GM18870 (cell line): ENCODE results near the gene TXN2.
"Not testable (repeated sequence)": the region's sequence is repeated elsewhere in the genome, so short reads cannot be mapped to it uniquely, and the experiment has no call there.

Experiments
- ATAC-seq: cut with Tn5 transposase; IDR thresholded peaks from one replicate; pipeline ENCODE4 v1.9.1; 2021; ENCODE audit warnings: moderate library complexity; ENCODE audit not compliant: unreplicated experiment

The TXN2 gene, protein sequence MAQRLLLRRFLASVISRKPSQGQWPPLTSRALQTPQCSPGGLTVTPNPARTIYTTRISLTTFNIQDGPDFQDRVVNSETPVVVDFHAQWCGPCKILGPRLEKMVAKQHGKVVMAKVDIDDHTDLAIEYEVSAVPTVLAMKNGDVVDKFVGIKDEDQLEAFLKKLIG

DNA sequence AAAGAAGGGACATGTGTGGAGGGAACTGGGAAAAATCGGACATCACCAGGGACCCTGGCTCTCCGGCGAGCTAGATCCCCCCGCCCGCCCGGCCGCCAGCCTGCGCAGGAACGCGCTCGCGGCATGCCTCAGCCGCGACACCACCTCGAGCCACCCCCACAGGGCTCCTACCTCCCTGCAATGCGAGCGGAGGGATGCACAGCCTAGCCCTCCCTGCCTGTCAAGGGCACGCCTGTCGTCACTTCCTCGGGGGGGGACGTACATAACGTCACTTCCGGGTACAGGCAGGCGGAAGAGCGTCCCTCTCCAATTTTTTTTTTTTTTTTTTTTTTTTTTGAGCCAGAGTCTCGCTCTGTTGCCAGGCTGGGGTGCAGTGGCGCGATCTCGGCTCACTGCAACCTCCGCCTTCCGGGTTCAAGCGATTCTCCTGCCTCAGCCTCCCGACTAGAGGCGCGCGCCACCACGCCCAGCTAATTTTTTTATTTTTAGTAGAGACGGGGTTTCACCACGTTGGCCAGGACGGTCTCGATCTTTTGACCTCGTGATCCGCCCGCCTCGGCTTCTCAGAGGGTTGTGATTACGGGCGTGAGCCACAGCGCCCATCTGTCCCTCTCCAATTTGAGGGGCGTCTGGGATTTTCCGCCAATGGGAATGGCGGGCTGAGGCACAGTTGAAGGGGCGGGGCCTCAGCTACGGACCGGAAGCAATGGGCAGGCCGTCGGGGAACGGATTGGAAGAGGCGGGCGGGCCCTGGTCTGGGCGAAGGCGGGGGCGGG lies at the start of gene TXN2:
Gene TXN2, minus strand, starts transcription at position 248 of the 776 bp plus-strand sequence. CDS start 803 bp downstream, outside the sequence.
- no peak for ATAC-seq

DNA sequence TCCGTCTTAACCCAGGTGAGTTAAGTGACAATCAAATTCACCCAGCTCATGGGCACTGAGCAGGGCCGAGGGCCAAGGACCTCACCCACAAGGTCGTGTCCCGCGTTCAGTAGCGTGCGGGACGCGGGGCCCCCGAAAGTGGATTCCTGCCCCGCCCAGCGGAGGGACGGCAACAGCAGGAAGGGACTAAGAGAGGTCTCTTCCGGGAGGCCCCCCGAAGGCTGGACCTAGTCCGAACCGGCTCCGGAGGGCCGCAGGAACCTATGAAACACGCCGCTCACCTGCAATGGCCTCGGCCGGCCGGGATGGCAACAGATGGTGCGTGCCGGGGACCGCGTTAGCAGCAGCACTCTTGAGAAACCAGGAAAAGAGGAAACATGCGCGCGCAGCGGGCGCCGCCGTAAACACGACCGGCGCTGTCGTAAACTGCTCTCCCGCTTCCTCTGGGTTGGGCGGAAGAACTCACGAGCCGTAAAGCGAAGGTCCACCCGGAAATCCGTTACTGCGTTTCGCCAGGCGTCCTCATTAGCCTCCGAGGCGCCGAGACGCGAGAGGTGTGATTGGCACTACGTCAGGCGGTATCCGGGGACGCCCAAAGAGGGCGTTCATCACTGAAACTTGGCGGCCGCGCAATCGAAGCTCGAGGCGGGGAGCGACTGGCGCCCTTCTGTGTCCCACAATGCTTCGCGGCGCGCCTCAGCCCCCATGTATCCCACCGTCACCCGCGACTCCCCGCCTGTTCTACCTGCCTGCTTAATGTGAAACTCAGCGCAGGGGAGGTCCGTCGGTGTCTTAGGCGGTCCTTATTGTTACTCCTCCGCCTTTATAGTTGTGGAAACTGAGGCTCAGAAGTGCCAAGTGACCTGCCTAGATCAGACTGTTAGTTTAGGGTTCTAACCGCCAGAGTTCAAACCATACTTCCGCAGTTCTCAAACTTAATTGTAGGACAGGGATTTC lies 47.6 kb upstream of the TXN2 start, which contains the start of gene EIF3D:
Gene EIF3D, minus strand, starts transcription at position 372 of the 957 bp plus-strand sequence. CDS start 3,045 bp downstream, outside the sequence.
- peak; percentile 92 for ATAC-seq

DNA sequence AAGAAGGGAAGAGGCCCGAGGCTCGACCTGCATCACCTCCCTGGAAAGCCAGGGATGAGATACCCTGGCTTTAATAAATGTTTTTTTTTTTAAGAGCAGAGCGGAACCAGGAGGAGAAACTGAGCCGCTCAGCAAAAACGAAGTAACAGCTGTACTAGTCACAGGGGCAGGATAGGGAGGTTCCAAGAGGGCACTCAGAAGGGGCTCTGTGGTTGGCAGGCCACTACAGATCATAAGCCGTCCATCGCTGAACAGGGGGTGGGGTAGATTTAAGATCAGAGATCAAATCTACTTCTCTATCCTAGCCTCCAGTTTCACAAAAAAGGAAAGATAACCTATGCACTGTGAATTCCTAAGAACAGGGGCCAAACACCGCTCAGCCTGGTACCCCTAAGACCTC lies 46.9 kb upstream of the TXN2 start:
- no peak for ATAC-seq

DNA sequence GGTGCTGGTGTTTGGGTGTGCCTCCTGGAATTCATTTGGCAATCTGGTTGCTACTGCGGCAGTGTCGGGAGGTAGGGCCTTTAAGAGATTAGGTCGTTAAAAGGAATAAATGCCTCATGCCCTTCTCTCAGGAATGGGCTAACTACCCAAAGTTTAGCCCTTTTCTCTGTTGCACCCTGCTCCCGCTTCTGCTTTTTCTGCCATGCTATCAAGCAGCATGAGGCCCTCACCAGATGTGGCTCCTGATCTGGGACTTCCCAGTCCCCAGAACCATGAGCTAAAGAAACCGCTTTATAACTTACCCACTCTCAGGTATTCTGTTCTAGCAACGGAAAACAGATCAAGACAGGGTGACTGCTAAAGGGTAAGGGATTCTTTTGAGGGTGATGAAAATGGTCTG lies 41.2 kb upstream of the TXN2 start:
- no peak for ATAC-seq

DNA sequence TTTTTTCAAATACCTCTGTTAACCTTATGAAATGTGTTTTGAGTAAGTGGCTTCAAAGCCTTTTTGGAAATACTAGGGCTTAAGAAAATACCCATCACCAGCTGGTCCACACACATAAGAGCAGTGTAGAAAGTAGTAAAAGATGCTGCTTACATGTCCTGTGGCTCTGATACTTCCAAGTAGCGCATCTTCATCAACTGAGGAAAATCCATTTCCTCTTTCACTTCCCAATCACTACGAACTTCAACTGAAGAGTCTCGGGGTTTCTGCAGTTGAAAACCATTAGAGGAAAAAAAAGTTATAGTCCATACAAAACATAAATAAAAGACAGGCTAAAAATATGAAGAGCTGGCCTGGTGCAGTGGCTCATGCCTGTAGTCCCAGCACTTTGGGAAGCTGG lies 39.0 kb upstream of the TXN2 start:
- ATAC-seq, result no peak

DNA sequence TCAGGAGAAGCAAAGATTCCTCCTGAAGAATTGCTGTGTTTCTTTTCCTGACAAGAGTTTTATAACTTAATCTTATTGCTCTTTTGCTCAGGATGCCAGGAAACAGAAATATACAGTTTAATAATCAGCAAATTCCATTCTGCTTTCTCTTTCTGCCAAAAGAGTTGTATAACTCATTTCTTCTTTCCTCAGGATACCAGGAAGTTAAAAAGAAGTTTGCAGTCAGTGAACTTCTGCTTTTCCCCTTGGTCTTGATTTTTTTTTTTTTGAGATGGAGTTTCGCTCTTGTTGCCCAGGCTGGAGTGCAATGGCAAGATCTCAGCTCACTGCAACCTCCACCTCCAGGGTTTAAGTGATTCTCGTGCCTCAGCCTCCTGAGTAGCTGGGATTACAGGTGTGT lies 38.5 kb upstream of the TXN2 start:
- ATAC-seq, result not testable (repeated sequence)

DNA sequence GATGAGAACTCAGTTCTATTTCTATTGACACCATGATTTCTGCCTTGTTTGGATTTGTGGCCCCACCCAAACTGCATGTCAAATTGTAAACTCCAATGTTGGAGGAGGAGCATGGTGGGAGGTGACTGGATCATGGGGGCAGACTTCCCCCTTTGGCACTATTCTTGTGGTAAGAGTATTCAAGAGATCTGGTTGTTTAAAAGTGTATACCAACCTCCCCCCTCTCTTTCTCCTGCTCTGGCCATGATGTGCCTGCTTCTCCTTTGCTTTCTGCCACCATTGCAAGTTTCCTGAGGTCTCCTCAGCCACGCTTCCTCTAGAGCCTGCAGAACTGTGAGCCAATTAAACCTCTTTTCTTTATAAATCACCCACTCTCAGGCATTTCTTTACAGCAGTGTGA lies 33.3 kb upstream of the TXN2 start:
- ATAC-seq, result no peak

DNA sequence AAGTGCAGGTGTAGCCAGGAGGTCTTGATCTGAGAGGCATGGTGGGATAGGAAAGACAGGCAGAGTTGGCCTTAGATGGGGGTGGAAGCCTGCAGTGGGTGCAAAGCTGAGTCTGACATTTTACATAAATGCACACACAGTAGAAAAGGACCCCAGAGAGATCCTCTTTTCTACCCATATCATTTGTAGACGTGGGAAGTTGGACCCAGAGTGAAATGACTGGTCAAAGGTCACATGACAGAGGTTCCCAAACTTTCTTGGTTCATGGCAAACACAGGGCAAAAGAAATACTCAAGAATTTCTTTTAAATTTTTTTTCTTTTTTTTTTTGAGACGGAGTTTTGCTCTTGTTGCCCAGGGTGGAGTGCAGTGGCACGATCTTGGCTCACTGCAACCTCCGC lies 31.6 kb upstream of the TXN2 start:
- no peak for ATAC-seq

DNA sequence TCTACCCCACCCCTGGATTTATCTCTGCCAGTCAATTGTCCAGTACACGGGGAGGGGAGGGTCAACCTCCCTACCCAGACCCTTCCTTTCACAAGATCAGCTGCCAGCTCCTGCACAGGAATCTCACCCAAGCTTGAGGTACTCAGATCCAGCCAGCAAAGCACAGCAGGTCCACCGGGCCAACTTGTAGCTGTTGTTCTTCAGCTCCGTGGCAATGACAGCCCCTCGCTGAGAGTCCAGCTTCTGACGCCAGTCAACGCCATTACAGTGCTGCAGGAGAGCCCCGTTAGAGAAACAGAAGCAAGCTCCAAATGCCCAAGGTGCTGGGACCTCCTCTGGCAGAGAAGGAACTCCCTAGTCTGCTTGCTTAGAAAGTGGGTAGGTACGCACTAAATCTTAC lies 30.9 kb upstream of the TXN2 start:
- no peak for ATAC-seq

DNA sequence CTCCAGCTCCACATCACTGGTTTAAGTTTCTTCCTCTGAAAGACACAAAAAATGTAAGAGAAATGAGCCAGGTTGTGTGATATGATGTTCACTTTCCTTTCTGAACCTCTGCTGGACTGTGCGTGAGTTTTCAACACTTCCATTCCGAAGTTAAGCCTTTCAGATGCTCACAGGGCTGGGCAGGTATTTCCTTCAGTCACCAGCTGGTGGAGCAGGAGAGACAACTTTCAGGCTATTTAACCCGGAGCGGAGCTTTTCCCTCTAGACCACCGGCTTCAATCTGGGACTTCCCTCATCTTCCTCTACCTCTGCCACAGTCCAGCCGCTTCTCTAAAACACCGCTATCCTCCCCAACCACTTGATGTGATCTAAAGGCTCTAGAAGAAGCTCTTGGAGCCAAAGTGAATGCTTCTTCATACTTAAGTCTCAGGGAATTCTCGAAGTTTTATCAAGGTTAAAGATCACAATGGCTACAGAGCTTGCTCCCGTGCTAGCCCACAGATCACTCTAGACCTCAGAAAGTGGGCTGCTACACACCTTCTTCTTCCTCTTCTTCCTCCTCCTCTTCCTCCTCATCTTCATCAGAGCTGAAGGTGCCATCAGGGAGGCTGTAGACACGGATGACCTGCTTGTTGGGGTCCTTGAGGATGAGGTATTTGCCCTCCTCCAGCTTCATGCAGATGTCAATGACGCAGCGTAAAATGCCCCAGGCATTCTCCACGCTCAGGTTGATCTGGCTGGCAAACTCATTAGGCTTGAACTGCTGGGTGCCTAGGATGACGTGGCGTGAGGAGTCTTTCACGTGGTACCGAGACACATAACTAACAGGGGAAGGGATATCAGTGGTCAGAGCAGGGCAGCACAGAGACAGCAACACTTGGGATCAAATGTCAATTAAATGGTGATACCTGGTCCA lies 29.8 kb upstream of the TXN2 start:
- no peak for ATAC-seq

DNA sequence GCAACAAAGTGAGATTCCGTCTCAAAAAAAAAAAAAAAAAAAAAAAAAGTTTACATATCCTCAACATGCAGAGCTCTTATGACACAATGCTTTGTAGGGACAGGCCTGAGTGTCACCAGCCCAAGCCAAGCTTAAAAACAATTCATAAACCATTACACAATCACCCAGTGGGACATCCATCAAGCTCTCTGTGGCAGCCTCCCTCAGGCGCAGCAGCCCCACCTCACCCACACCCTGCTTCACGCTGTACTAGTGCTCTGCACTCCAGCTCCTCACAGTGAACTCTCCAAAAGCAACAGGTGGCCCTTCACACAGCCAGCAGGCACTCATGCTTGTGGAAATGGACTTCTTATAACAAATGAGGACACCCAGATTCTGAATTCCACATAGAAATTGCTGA lies 28.9 kb upstream of the TXN2 start:
- no peak for ATAC-seq

DNA sequence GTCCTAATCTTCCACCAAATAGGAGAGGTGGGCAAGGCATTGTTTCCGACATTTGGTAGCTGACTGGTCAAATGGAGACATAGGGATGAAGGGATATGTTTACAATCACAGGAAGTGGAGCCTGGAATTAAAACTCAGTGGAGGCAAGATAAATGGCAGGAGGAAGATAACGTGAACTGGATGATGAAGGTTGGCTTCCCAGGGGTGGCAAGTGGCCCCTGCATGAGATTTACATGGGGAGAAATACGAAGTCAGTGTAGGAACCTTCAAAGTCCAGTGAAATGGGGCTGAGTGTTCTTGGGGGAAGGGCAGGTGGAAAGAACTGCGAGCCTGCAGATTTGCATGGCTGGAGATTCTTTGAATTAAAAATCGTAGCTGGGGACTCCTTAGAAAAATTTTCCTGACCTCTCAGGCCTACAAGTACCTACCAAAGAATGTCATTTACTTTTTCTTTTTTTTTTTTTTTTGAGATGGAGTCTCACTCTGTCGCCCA lies 26.1 kb upstream of the TXN2 start:
- no peak for ATAC-seq

DNA sequence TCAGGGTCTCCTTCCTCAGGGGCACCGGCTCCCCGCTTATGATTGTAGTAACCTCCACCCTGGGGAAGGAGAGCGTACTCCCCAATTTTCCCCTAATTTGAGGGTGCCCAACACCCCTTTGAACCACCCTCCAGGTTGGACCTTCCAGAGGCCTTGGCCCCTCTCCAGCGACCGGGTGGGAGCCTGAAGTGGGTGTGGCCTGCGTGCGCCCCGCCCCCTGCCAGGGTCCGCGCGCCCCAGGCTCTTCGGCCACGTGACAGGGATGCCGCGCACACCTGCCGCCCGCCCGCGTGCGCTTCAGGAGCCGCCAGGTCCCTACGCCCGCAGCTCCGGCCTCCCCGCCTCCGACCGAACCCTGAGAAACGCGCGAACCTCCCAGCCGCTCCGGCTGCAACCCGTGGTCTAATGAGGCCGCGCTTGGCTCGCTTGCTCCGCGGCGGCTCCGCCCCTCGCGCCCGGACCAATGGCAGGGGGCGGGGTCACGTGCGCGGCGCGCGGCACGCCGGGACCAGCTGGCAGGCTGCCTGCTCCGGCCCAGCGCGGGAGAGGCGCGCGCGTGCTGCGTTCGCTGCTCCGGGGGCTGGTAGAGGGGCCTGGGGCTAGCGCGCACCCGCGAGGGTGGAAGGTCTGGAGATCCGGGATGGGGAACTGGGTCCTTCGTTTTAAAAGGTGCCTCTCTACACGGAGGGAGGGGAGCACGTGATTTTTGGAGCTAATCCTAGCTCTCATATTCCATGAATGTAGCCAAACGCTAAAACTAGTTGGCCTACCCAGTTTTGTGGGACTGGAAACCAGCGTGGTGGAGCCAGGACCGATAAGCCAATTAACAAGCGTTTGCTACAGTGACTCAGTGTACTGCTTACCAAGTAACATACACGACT lies 25.4 kb upstream of the TXN2 start, which contains the start of gene FOXRED2:
Gene FOXRED2, minus strand, starts transcription at position 404 of the 881 bp plus-strand sequence. CDS start 618 bp downstream, outside the sequence.
- no peak for ATAC-seq

DNA sequence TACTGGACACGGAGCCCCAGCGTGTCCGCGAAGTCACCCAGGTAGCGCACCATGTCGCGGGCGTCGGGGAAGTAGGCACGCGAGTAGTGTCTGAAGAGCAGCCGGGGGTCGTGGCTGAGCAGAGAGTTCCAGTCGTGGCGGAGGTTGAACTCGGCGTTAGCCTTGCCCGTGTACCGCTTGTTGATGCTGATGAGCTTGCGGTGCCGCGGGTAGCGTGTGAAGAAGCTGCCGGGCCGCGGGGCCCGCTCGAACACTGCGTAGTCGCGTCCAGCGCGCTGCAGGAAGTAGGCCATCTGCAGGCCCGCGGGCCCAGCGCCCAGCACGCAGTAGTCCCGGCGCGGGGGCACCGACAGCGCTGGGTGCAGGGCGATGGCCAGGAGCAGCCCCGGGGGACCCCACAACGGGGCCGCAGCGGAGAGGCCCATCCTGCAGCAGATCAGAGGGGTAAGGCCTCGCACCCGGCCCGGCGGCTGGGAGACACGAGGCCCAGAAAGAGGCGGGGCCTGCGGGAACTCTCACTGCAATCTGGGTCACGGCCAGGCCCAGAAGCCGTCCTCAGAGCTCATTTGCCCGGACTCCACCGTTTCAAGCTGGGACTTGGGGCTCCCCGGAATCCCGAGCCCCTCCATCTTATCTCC lies 24.7 kb upstream of the TXN2 start:
- ATAC-seq, result no peak

DNA sequence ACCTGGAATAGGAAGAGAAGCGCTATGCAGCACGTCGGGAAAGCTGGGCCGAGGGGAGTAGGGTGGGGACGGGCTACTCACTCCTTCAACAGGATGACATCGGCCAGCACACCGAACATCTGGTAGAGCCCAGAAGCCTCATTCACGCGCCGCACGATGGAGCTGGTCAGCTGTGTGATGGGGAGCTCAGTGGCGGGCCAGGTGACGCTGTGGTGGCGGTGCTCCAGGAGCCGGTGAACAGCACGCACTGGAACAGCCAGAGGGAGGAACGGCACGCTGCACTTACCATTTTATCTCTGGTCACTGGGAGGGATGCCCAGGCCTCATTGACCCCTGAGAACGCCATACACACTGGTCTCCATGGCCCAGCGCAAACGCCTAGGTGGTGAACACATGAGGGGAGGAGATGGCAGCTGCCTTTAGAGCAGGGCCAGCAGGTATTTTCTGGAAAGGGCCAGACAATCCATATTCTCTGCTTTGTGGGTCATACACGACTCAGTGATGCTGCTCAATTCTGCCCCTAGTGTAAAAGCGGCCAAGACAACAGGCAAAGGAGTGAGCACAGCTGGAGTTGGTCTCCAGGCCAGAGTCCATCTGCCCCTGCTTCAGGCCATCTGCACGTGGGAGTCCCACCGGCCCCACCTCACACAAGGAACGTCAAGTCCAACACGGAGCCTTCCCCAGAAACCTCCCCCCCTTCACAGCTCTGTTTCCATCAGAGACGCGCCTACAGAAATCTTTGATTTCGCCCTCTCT lies 16.6 kb upstream of the TXN2 start:
- no peak for ATAC-seq

DNA sequence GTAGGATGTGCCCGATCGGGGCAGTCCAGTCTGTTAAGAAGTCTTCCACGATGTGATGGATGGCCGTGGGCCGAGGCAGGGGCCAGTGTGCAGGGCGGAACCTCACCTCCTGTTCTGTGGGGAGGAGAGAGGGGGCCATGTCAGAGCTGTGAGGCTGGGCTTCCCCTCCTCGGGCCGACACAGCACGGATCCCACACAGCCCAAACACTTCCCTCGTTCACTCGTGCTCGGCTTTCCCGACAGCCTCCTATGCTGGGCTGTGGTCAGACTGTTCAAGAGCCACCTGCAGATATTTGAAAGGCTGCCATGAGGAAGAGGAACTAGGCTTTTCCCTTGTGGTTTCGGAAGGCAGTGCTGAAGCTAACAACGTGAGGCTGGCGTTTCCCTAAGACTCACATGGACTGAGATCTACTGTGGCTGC lies 12.3 kb upstream of the TXN2 start:
- no peak for ATAC-seq

DNA sequence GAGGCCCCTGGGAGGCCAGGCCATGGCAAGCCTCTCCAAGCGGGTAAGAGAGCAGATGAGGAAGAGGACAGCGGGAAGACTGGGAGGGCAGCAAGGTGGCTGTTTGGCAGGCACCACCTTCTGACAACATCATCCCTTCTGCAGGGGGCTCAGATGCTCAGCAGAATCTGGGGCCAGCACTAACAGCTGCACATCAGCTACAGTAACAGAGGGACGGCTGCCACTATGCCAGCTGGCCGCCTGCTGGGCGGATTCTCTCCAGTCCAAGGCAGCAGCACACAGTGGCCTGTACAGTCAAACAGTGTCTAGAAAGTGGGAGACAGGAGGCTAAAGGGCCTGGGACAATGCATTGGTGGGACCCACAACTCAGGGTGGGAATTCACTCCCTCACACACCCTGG lies 10.7 kb upstream of the TXN2 start:
- ATAC-seq, result no peak

DNA sequence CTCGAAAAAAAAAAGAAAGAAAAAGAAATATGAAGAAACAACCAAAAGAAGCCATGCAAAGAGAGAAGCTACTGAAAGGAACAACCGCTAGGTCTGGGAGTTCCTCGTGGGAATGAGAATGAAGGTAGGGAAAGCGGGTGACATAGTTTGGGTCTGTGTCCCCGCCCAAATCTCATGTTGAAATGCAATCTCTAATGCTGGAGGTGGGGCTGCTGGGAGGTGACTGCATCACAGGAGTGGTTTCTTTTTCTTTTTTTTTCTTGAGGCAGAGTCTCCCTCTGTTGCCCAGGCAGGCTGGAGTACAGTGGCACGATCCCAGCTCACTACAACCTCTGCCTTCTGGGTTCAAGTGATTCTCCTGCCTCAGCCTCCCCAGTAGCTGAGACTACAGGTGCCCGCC lies 9.7 kb upstream of the TXN2 start:
- ATAC-seq, result no peak
